LNCAP (cell line): ENCODE results near the gene DNER.

Experiments used
- CTCF ChIP-seq: fragments of 450-650 bp; IDR thresholded peaks from 2 replicates; pipeline ENCODE4 v1.5.1; 2017; ENCODE audit warnings: mild to moderate bottlenecking

Gene DNER

GRCh38 chr2:229445501-229446211, 268.7 kb downstream of the DNER start:
- TF ChIP-seq CTCF: no peak

GRCh38 chr2:229445019-229445418, 269.3 kb downstream of the DNER start:
- no peak for TF ChIP-seq CTCF

GRCh38 chr2:229443546-229444268, 270.6 kb downstream of the DNER start:
- no peak for TF ChIP-seq CTCF

- no peak for TF ChIP-seq CTCF
Observed at GRCh38 chr2:229443141-229443540, 271.2 kb downstream of the DNER start.

- TF ChIP-seq CTCF: no peak
Observed at GRCh38 chr2:229438430-229439159, 275.8 kb downstream of the DNER start.

GRCh38 chr2:229437467-229437866, 276.9 kb downstream of the DNER start:
- TF ChIP-seq CTCF: no peak

GRCh38 chr2:229434187-229434586, 280.2 kb downstream of the DNER start:
- TF ChIP-seq CTCF: no peak
